ENCODE measurements around the gene GDF7. TPM values are rescaled to one million over a fixed set of nuclear protein-coding genes. Genes with fewer than 3 reads are reported as not detected.

GDF7 gene
- total RNA-seq, 4 donors from 2014 or later: 1.9 to 3.1 (median 2.4) TPM

- no peak for DNase-seq (ENCODE audit: low spot score in 2 of 2)
- H3K36me3 ChIP-seq: no peaks in the 10 kb centered on the region
- H3K9me3 ChIP-seq: no peaks in the 10 kb centered on the region
- TF ChIP-seq POLR2A (IDR thresholded peaks at IDR 0.05) (no peak), EP300 (IDR thresholded peaks at IDR 0.05) (no peak), POLR2AphosphoS5 (IDR thresholded peaks at IDR 0.05) (no peak), CTCF (IDR thresholded peaks at IDR 0.05) (no peak)
- WGBS: 63% methylated on average over 4 of the region's 4 CpGs
- H3K27ac ChIP-seq: no peak overlapping the region
- no peak overlapping the region for H3K4me3 ChIP-seq
- H3K4me1 ChIP-seq: no peaks in the 10 kb centered on the region
- H3K27me3 ChIP-seq: no peaks in the 10 kb centered on the region
These were observed 32.1 kb downstream of the GDF7 start for GRCh38 chr2:20698916-20699613.

GRCh38 chr2:20702563-20702962, 35.6 kb downstream of the GDF7 start:
- H3K27ac ChIP-seq: no peak overlapping the region
- 100% methylated on average over 5 of the region's 5 CpGs for whole genome bisulfite sequencing
- no peaks in the 10 kb centered on the region for H3K36me3 ChIP-seq
- H3K4me1 ChIP-seq: no peaks in the 10 kb centered on the region
- DNase-seq (ENCODE audit: low spot score in 2 of 2): no peak
- H3K9me3 ChIP-seq: no peaks in the 10 kb centered on the region
- H3K4me3 ChIP-seq: no peak overlapping the region
- no peaks in the 10 kb centered on the region for H3K27me3 ChIP-seq
- TF ChIP-seq POLR2A (IDR thresholded peaks at IDR 0.05): no peak
- TF ChIP-seq POLR2AphosphoS5 (IDR thresholded peaks at IDR 0.05): no peak
- TF ChIP-seq EP300 (IDR thresholded peaks at IDR 0.05): no peak
- no peak for TF ChIP-seq CTCF (IDR thresholded peaks at IDR 0.05)

GRCh38 chr2:20704886-20705285, 37.9 kb downstream of the GDF7 start:
- no peak overlapping the region for H3K4me3 ChIP-seq
- WGBS: 72% methylated on average over 1 of the region's 1 CpG
- DNase-seq (ENCODE audit: low spot score in 2 of 2): no peak
- H3K9me3 ChIP-seq: no peaks in the 10 kb centered on the region
- TF ChIP-seq POLR2A (IDR thresholded peaks at IDR 0.05): no peak
- no peak for TF ChIP-seq EP300 (IDR thresholded peaks at IDR 0.05)
- TF ChIP-seq POLR2AphosphoS5 (IDR thresholded peaks at IDR 0.05): no peak
- no peak for TF ChIP-seq CTCF (IDR thresholded peaks at IDR 0.05)
- H3K27ac ChIP-seq: no peak overlapping the region
- no peaks in the 10 kb centered on the region for H3K4me1 ChIP-seq
- H3K36me3 ChIP-seq: no peaks in the 10 kb centered on the region
- H3K27me3 ChIP-seq: no peaks in the 10 kb centered on the region

DNA sequence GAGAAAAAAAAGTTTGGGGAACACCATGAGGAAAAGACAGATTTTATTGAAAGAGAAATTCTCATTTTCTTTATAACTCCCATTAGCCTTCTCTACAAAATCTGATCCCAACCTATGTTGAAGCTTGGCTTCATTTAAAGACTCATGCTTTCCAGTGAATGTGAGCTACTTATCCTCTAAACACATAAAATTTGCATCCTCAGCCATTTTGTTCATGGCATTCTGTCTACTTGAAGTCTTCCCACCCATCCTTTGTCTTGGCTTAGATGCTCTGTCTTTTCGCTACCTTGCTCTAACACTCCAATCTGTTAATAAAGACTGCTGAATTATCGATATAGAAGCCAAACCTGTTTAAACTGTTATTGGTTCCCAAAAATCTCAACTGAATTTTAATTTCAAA, 39.3 kb downstream of the GDF7 start:
- 100% methylated on average over 2 of the region's 2 CpGs for WGBS
- H3K4me3 ChIP-seq: no peak overlapping the region
- TF ChIP-seq CTCF (IDR thresholded peaks at IDR 0.05): no peak
- TF ChIP-seq EP300 (IDR thresholded peaks at IDR 0.05): no peak
- no peak for TF ChIP-seq POLR2A (IDR thresholded peaks at IDR 0.05)
- no peak for TF ChIP-seq POLR2AphosphoS5 (IDR thresholded peaks at IDR 0.05)
- H3K4me1 ChIP-seq: no peaks in the 10 kb centered on the region
- DNase-seq (ENCODE audit: low spot score in 2 of 2): no peak
- H3K27ac ChIP-seq: no peak overlapping the region
- no peaks in the 10 kb centered on the region for H3K27me3 ChIP-seq
- no peaks in the 10 kb centered on the region for H3K36me3 ChIP-seq
- no peaks in the 10 kb centered on the region for H3K9me3 ChIP-seq

DNA sequence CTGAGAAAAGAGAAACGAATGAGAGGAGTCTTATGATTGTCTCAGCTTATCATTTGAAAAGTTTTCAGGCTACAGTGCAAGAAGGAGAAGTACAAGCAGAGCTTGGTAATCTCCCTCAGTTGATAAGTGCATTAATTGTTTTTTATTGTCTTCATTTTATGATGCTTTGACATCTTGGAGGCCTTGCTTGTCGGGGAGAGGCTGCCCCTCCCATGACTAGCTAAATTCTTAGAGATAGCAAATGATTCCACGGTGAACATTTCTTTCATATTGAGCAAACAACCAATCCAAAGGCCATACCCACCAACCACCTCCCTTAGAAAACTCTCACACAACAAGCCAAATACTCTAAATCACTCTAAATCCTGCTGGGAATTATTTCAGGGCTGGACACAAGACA, 39.8 kb downstream of the GDF7 start:
- H3K4me1 ChIP-seq: no peaks in the 10 kb centered on the region

More for the DNA sequence above, 39.8 kb downstream of the GDF7 start:
- 98% methylated on average over 3 of the region's 3 CpGs for WGBS
- no peak for DNase-seq (ENCODE audit: low spot score in 2 of 2)
- no peaks in the 10 kb centered on the region for H3K36me3 ChIP-seq
- H3K27me3 ChIP-seq: no peaks in the 10 kb centered on the region
- H3K27ac ChIP-seq: no peak overlapping the region
- no peak overlapping the region for H3K4me3 ChIP-seq
- no peaks in the 10 kb centered on the region for H3K9me3 ChIP-seq
- TF ChIP-seq EP300 (IDR thresholded peaks at IDR 0.05) (no peak), POLR2A (IDR thresholded peaks at IDR 0.05) (no peak), CTCF (IDR thresholded peaks at IDR 0.05) (no peak), POLR2AphosphoS5 (IDR thresholded peaks at IDR 0.05) (no peak)
